SK-N-DZ (cell line): Measurements from ENCODE around the gene WSCD1.

Experiments
- DNase-seq: peaks from one replicate; pipeline ENCODE4 v3.0.0-alpha.2; 2015; ENCODE audit warnings: low spot score

The WSCD1 gene

GRCh38 chr17:6159541-6160231, 89.5 kb downstream of the WSCD1 start:
- no peak for DNase-seq

- DNase-seq: no peak
These were observed 90.0 kb downstream of the WSCD1 start for GRCh38 chr17:6160232-6160555.

- DNase-seq: no peak
These were observed 91.0 kb downstream of the WSCD1 start for GRCh38 chr17:6160911-6161855.

- no peak for DNase-seq
These were observed 92.0 kb downstream of the WSCD1 start for GRCh38 chr17:6162216-6162615.

GRCh38 chr17:6162892-6163291, 92.7 kb downstream of the WSCD1 start:
- no peak for DNase-seq

GRCh38 chr17:6163612-6164333, 93.6 kb downstream of the WSCD1 start:
- DNase-seq: no peak

GRCh38 chr17:6164996-6165395, 94.8 kb downstream of the WSCD1 start:
- DNase-seq: no peak

GRCh38 chr17:6165806-6166205, 95.6 kb downstream of the WSCD1 start:
- no peak for DNase-seq

GRCh38 chr17:6166492-6167179, 96.5 kb downstream of the WSCD1 start:
- no peak for DNase-seq

GRCh38 chr17:6168296-6168695, 98.1 kb downstream of the WSCD1 start:
- no peak for DNase-seq

GRCh38 chr17:6170349-6170748, 100.2 kb downstream of the WSCD1 start:
- no peak for DNase-seq

GRCh38 chr17:6172642-6173330, 102.6 kb downstream of the WSCD1 start:
- no peak for DNase-seq

- no peak for DNase-seq
These were observed 103.5 kb downstream of the WSCD1 start for GRCh38 chr17:6173653-6174052.
